HepG2 (cell line): ENCODE data around the gene ESYT1. TPM values are rescaled to one million over a fixed set of nuclear protein-coding genes. Genes with fewer than 3 reads are reported as not detected.

Source experiments
- CEBPG ChIP-seq: IDR thresholded peaks from 2 replicates; pipeline ENCODE4 v1.6.1; 2016
- FOXO1 ChIP-seq: sonication (generic); formaldehyde crosslinking; IDR thresholded peaks from 2 replicates; pipeline ENCODE4 v1.4.0; 2020; ENCODE audit warnings: missing genetic modification reagents
- IRX3 ChIP-seq: sonication (generic); formaldehyde crosslinking; IDR thresholded peaks from 2 replicates; pipeline ENCODE4 v1.8.1; 2023; ENCODE audit warnings: mild to moderate bottlenecking, low read depth, missing genetic modification reagents, borderline replicate concordance
- NCOA1 ChIP-seq: sonication (generic); formaldehyde crosslinking; IDR thresholded peaks from 2 replicates; pipeline ENCODE4 v1.9.0; 2021; ENCODE audit warnings: missing genetic modification reagents
- PBX2 ChIP-seq: IDR thresholded peaks from 2 replicates; pipeline ENCODE4 v1.6.1; 2016; ENCODE audit warnings: control low read depth
- PCBP2 ChIP-seq: fragments of 200-400 bp; formaldehyde crosslinking; optimal IDR thresholded peaks from 2 replicates; pipeline ENCODE3; 2018; ENCODE audit warnings: low read length, low read depth; ENCODE audit not compliant: poor library complexity, severe bottlenecking
- RARG ChIP-seq: sonication (generic); formaldehyde crosslinking; IDR thresholded peaks from 2 replicates; pipeline ENCODE4 v1.4.0; 2020; ENCODE audit warnings: low read depth, mild to moderate bottlenecking, missing genetic modification reagents
- SMARCE1 ChIP-seq: fragments of 450-650 bp; IDR thresholded peaks from 2 replicates; pipeline ENCODE4 v1.6.1; 2017; ENCODE audit warnings: borderline replicate concordance
- STAT6 ChIP-seq: sonication (generic); formaldehyde crosslinking; IDR thresholded peaks from 2 replicates; pipeline ENCODE4 v1.4.0; 2020; ENCODE audit warnings: missing genetic modification reagents, mild to moderate bottlenecking, borderline replicate concordance
- ZHX2 ChIP-seq, 2 experiments: sonication (generic) in 1 of 2; formaldehyde crosslinking in 1 of 2; IDR thresholded peaks; 2 replicates each; pipeline versions ENCODE4 v1.6.1 to v1.9.0; 2014 to 2022; ENCODE audit warnings: antibody characterized with exemption in 1 of 2, borderline replicate concordance in 1 of 2, inconsistent platforms in 1 of 2, low read depth in 1 of 2, missing genetic modification reagents in 1 of 2
- ZNF430 ChIP-seq: sonication (generic); formaldehyde crosslinking; IDR thresholded peaks from 2 replicates; pipeline ENCODE4 v1.9.0; 2021; ENCODE audit warnings: mild to moderate bottlenecking, missing genetic modification reagents
- ZNF782 ChIP-seq: sonication (generic); formaldehyde crosslinking; IDR thresholded peaks from 2 replicates; pipeline ENCODE4 v1.4.0; 2020; ENCODE audit warnings: missing genetic modification reagents, mild to moderate bottlenecking, borderline replicate concordance
- polyA plus RNA-seq, 8 experiments: library from polyadenylated mRNA; depleted of rRNA in 3 of 8; stranded (reverse) in 7 of 8; unstranded in 1 of 8; fragments of >200 nt; fragmentation: Illumina TruSeq in 4 of 8; extraction: Trizol in 4 of 8; gene quantifications; 2 replicates each; pipeline versions ENCODE4 v1.2.1 to v1.2.3, GENCODE V29; 2011 to 2016; ENCODE audit warnings: low read depth in 4 of 8, missing spikeins in 1 of 8, mixed read lengths in 1 of 8; ENCODE audit not compliant: insufficient read depth in 1 of 8
- total RNA-seq, 5 experiments: library from RNA; depleted of rRNA; stranded (reverse); fragments of >200 nt; fragmentation: Illumina TruSeq; extraction: Trizol; gene quantifications; 2 replicates each; pipeline ENCODE4 v1.2.3, GENCODE V29; 2016; ENCODE audit warnings: low read depth in 1 of 5
- TF ChIP-seq, protein P1 (sequence below): sonication (generic); formaldehyde crosslinking; IDR thresholded peaks from 2 replicates; pipeline ENCODE4 v1.5.0; 2020; ENCODE audit warnings: mild to moderate bottlenecking, missing genetic modification reagents

The ESYT1 gene
- total and polyA plus RNA-seq, 2 of the 13 experiments (the other 11 are each of a cell fraction or from before 2014, with no cell fraction given): 66.9 to 71.0 TPM

DNA sequence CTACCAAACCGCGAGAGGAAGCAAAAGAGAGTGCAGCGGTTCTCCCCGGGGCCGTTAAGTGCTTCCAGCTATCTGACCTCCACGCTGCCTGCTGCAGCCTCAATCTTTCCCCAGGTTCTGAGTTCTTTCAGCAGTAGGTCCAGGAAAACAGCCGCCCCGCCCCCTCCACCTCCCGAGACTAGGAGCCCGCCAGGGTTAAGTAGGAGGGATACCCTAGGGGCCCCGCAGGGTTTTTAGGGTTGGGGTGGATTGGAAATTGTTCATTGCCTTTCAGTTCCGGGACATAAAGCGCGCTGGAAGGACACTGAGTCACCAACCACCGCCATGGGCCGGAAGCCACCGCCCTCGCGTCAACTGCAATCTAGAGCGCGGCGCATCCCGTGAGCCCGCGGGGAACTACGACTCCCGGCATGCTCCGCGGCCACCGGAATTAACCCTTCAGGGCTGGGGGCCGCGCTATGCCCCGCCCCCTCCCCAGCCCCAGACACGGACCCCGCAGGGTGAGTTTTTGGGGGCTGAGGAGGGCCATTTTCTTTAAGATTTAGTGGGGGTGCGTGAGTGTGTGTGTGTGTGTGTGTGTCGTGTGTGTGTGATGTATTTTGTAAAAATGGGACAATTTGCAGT, 24.2 kb downstream of the ESYT1 start, which contains the start of gene MYL6B (continued):
- TF ChIP-seq ZHX2 (IDR thresholded peaks at IDR 0.05; ENCODE audit: low read depth) (peak; percentile 80), ZHX2 (CRISPR knock-in tag; IDR thresholded peaks at IDR 0.05; ENCODE audit: borderline replicate concordance) (no peak), PCBP2 (no peak), ZNF430 (no peak), PBX2 (CRISPR knock-in tag) (no peak), FOXO1 (CRISPR knock-in tag) (peak; percentile 74), ZNF782 (CRISPR knock-in tag) (no peak), RARG (CRISPR knock-in tag) (no peak), STAT6 (no peak), NCOA1 (no peak), IRX3 (CRISPR knock-in tag) (no peak), SMARCE1 (no peak), CEBPG (CRISPR knock-in tag) (peak; percentile 64)
- TF ChIP-seq, protein P1, sequence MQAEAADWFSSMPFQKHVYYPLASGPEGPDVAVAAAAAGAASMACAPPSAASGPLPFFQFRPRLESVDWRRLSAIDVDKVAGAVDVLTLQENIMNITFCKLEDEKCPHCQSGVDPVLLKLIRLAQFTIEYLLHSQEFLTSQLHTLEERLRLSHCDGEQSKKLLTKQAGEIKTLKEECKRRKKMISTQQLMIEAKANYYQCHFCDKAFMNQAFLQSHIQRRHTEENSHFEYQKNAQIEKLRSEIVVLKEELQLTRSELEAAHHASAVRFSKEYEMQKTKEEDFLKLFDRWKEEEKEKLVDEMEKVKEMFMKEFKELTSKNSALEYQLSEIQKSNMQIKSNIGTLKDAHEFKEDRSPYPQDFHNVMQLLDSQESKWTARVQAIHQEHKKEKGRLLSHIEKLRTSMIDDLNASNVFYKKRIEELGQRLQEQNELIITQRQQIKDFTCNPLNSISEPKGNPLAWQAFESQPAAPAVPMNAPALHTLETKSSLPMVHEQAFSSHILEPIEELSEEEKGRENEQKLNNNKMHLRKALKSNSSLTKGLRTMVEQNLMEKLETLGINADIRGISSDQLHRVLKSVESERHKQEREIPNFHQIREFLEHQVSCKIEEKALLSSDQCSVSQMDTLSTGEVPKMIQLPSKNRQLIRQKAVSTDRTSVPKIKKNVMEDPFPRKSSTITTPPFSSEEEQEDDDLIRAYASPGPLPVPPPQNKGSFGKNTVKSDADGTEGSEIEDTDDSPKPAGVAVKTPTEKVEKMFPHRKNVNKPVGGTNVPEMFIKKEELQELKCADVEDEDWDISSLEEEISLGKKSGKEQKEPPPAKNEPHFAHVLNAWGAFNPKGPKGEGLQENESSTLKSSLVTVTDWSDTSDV: no peak
